ENCODE data around the gene STXBP6. TPM values are rescaled to one million over a fixed set of nuclear protein-coding genes. Genes with fewer than 3 reads are reported as not detected.

STXBP6 gene
- total and polyA plus RNA-seq, 2 of the 13 experiments (the other 11 are each of a cell fraction or from before 2014, with no cell fraction given): 35.3 to 42.8 TPM

- peak; percentile 72; the same call in 1 of the 2 replicates for TF ChIP-seq RAD21 (CRISPR knock-in tag; IDR thresholded peaks at IDR 0.05)
- no peak for TF ChIP-seq FOXA1 (IDR thresholded peaks at IDR 0.05)
- TF ChIP-seq FOXA1 (CRISPR knock-in tag; IDR thresholded peaks at IDR 0.05): peak; percentile 26; the same call in 1 of the 2 replicates
- no peak for TF ChIP-seq SOX13 (IDR thresholded peaks at IDR 0.05)
- TF ChIP-seq SOX13 (CRISPR knock-in tag; conservative IDR thresholded peaks at IDR 0.05 in 1 of 2, IDR thresholded peaks at IDR 0.05 in 1 of 2): peak in 1 of 2 experiments; percentile 31; a peak in 1 of 4 replicates
- TF ChIP-seq PRMT3 (CRISPR knock-in tag; IDR thresholded peaks at IDR 0.05; ENCODE audit: borderline replicate concordance, low read depth): no peak
- peak; percentile 23; the same call in 1 of the 2 replicates for TF ChIP-seq ZNF788 (CRISPR knock-in tag; IDR thresholded peaks at IDR 0.05; ENCODE audit: borderline replicate concordance)
- TF ChIP-seq TMF1 (CRISPR knock-in tag; IDR thresholded peaks at IDR 0.05; ENCODE audit: low read depth): no peak
- TF ChIP-seq ZBTB44 (CRISPR knock-in tag; IDR thresholded peaks at IDR 0.05): no peak
- no peak for TF ChIP-seq DMTF1 (CRISPR knock-in tag; IDR thresholded peaks at IDR 0.05)
- peak; percentile 5; the same call in 1 of the 2 replicates for TF ChIP-seq PPARG (CRISPR knock-in tag; conservative IDR thresholded peaks at IDR 0.05)
- no peak for TF ChIP-seq ZNF280B (CRISPR knock-in tag; IDR thresholded peaks at IDR 0.05; ENCODE audit: borderline replicate concordance)
- no peak for TF ChIP-seq ZZZ3 (CRISPR knock-in tag; IDR thresholded peaks at IDR 0.05; ENCODE audit: borderline replicate concordance)
- TF ChIP-seq YEATS4 (CRISPR knock-in tag; IDR thresholded peaks at IDR 0.05; ENCODE audit: borderline replicate concordance): no peak
- TF ChIP-seq ZMYM4 (CRISPR knock-in tag; IDR thresholded peaks at IDR 0.05): peak; percentile 61
- TF ChIP-seq DNMT3B (CRISPR knock-in tag; conservative IDR thresholded peaks at IDR 0.05): 0 out of 2 replicates have a peak, but pooled peaks have one; percentile 51
- TF ChIP-seq HOXA7 (CRISPR knock-in tag; IDR thresholded peaks at IDR 0.05): no peak
- no peak for TF ChIP-seq ZNF772 (CRISPR knock-in tag; IDR thresholded peaks at IDR 0.05)
- peak; percentile 22; the same call in 1 of the 2 replicates for TF ChIP-seq ARID5B (CRISPR knock-in tag; IDR thresholded peaks at IDR 0.05)
These were observed 96.9 kb downstream of the STXBP6 start (continued) for GRCh38 chr14:24952851-24953666.

Data from HepG2 (cell line).